Tibial nerve (tissue), 4 donors: ENCODE measurements around the gene LRRC52.

Experiments
- CTCF ChIP-seq, 5 experiments: fragments of 200-600 bp in 3 of 5; fragments of 450-650 bp in 2 of 5; sonication (generic) in 3 of 5; IDR thresholded peaks; one replicate each; pipeline ENCODE4 v1.5.1; 2016 to 2019; ENCODE audit warnings: antibody characterized with exemption in 5 of 5, mild to moderate bottlenecking in 3 of 5, moderate library complexity in 2 of 5
- EP300 ChIP-seq, 2 donors: sonication (generic); formaldehyde crosslinking; IDR thresholded peaks; one replicate each; pipeline ENCODE4 v1.6.1; 2017; ENCODE audit warnings: antibody characterized with exemption in 2 of 2, mild to moderate bottlenecking in 1 of 2
- POLR2A ChIP-seq, 2 donors: fragments of 450-650 bp; IDR thresholded peaks; one replicate each; pipeline ENCODE4 v1.6.1; 2017; ENCODE audit warnings: antibody characterized with exemption in 2 of 2, mild to moderate bottlenecking in 2 of 2, moderate library complexity in 2 of 2

GRCh38 chr1:165574295-165574694 is 30.5 kb downstream of the LRRC52 start:
- TF ChIP-seq CTCF (IDR thresholded peaks at IDR 0.05) (no peak), POLR2A (IDR thresholded peaks at IDR 0.05) (no peak), EP300 (IDR thresholded peaks at IDR 0.05) (no peak)
